Suppressor macrophage treated with lipopolysaccharide for 4 hours (primary cell): ENCODE results near the gene HES5.
"Not testable (repeated sequence)": the region's sequence is repeated elsewhere in the genome, so short reads cannot be mapped to it uniquely, and the experiment has no call there.

Experiments
- DNase-seq: peaks from one replicate; pipeline ENCODE4 v3.0.0-alpha.2; 2020

Gene HES5

GRCh38 chr1:2529784-2530512 is at the start of gene HES5:
Gene HES5 (minus strand): TSS chr1:2530263. CDS start chr1:2530164, 99 bp downstream.
- no peak for DNase-seq

GRCh38 chr1:2578758-2579118 is 48.7 kb upstream of the HES5 start:
- DNase-seq: no peak

DNA sequence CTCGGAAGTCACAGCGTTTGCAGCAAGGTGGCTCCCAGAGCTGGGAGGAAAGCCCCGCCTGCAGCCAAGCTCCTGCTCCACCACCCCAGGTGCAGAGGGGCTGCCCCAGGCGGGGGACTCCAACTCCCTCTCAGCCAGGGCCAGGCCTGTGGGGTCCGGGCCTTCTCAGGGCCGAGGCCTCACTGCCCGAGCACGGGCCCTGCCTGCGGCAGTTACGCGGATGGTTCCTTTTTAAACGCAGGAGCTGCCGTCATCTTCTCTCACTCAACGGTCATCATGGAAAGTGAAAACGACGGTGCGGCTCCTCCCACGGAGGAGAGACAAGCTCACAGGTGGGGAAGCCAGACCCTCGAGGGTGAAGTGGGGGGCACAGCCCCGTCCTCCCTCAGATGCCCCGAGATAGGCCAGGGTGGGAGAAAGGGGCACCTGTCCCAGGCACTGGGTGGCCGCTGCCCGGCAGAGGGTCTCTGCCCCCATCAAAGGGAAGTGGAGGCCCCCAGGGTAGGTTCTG is 47.6 kb upstream of the HES5 start:
- DNase-seq: peak; percentile 64

DNA sequence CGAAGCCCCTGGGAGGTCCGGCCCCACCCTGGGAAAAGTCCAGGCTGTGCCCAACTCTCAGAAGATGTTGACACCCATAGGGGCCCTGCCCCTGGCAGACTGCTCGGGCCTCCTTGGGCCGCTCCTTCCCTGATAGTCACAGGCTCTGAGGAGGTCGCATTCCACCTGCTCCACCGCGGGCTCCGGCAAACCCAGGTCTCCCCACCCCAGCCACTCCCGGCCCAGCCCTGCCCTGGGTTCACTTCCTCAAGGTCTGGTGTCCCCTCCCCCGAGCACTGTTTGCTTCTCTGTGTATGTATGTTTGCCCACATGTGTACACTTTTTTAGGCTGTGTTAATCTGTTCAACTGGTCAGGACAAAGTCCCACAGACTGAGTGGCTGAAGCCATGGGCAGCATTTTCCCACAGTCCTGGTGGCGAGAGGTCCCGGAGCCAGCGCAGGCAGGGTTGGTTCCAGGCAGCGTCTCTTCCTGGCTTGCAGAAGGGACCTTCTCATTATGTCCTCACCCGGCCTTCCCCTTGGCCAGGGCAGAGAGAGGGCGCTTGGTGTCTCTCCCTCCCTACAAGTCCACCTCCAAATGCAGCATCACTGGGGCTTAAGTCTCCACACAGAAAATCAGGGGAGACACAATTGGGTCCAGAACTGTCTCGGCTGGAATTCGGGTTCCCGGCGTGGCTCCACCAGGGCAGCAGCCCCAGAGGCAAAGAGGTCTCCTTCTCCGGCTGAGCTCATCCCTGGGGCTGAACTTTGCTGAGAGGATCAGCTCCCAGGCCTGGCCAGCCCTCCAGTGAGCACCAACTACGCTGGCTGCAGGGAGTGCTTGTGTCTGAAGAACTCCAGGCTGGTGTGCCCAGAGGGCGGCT is 46.0 kb upstream of the HES5 start:
- DNase-seq: peak; percentile 40

GRCh38 chr1:2574350-2574749 is 44.3 kb upstream of the HES5 start:
- no peak for DNase-seq

GRCh38 chr1:2573250-2573920 is 43.3 kb upstream of the HES5 start:
- peak; percentile 74 for DNase-seq

- DNase-seq: no peak
Measured at GRCh38 chr1:2571348-2571747, 41.3 kb upstream of the HES5 start.

GRCh38 chr1:2570332-2570731 is 40.3 kb upstream of the HES5 start:
- peak; percentile 31 for DNase-seq

GRCh38 chr1:2569703-2570102 is 39.6 kb upstream of the HES5 start:
- not testable (repeated sequence) for DNase-seq

GRCh38 chr1:2569060-2569459 is 39.0 kb upstream of the HES5 start:
- DNase-seq: no peak

DNA sequence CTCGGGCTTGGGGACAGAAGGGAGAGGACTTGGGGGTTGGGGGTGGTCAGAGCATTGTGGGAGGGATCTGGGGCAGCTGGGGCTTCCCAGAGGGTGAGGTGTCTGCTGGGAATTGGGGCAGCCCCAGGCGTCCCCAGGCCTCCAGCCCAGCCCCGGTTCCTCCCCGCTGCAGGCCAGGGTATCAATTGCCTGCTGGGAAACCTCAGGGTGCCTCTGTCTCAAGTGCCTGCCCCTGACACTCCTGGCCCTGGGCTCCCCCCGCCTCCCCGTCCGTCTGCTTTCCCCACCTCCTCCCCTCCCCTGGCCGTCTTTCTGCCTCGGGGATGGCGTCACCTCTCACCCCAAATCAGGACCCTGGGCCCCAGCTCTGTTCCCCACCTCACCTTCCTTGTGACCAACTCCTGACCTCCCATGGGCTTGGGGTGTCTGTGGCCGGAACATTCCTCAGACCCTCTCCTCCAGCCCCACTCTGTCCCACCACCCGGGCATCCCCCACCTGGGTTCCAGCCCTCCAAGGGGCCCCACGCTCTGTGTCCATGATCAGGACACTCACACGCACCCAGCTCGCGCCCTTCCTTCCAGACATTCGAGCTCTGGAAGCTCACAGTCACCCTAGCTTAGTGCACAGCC is 38.2 kb upstream of the HES5 start:
- not testable (repeated sequence) for DNase-seq

DNA sequence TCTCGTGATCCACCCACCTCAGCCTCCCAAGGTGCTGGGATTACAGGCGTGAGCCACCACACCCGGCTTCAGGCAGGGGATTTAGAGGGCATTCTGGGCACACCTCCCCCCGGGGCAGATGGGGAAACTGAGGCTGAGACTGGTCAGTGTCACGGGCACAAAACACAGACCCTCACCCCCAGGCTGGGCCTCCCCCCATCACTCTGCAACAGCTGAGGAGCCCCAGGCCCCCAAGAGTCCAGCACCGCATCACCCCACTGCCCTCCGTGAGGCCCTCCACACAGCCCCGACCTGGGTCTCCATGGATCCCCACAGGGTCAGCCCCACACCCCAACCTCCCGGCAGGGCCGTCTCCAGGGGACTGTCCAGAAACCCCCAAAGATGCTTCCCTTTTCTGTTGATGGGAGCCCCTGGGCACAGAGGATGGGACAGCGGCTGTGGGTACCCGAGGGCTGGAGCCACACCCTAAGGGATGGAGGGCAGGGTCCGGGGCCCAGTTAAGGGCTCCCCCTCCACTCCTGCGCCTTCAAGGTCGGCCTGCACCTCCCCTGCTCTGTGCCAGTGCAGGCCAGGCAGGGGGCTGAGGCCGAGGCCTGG is 37.1 kb upstream of the HES5 start:
- DNase-seq: no peak

DNA sequence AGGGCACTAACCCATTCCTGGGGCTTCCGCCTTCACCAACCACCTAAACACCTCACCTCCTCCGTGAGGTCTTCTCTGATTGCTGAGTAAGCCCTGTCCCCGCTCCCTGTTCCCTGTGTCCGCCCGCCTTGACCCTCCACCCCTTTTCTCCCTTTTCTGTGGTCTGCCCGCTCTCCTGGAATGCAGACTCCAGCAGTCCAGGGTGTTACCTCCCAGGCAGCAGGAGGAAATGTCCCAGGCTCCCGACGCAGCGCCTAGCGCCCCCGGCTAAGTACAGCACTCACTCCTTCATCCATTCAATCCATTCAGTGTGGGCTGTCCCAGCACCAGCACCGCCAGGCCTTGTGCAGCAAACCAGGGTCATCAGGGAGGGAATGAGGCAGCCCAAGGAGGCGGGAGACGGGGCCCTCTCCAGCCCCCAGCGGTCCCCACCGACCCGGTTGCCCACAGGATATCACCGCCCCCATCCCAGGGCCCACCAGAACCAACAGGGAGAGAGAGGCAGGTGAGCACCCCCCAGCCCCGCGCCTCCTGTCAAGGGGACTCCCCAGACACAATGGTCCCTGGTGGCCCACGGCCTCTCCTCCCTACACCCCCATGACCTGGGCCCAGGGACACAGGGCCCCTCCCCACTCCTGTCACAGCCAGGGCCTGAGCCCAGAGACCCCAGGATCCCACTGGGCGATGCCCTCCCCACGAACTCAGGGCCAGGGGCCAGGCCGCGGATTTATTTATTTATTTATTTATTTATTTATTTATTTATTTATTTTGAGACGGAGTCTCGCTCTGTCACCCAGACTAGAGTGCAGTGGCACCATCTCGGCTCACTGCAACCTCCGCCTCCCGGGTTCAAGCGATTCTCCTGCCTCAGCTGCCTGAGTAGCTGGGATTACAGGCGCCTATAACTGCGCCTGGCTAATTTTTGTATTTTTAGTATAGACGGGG is 36.3 kb upstream of the HES5 start:
- no peak for DNase-seq

GRCh38 chr1:2564815-2565374 is 34.8 kb upstream of the HES5 start:
- DNase-seq: no peak

DNA sequence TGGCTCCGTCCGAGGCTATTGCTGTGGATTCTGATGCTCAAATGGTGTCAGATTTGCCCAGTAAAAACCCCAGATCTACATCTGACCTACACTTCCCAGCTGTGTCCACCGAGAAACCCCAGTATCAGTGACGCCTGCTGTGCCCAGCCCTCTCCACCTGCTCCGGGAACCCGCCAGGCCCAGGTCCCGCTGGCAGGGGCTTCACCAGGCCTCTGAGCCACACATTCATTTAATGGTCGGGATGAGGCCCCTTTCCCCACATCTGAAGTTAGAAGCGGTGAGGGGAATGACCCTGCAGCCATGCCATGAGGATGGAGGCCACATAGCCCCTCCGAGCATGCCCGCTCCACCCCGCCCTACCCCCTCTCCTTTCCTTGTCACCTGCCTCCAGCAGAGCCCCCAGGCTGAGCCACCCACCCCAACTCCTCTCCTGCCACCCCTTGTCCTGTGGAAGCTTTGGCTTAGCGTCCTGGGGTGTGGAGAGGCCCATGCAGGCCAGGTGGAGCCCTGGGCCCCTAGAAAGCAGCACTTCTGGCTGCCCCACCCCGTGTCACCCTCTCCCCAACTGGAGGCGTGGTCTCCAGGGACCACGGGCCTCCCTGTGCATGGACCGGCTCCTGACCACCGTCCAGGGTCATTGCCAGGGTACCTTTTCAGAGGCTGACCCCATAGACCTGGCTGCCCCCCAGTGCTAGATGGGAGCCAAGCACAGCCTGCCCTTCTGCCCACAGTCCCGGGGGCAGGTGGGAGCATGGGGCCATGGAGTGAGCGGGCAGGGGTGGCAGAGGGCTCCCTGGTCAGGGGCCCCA is 34.1 kb upstream of the HES5 start:
- DNase-seq: no peak

DNA sequence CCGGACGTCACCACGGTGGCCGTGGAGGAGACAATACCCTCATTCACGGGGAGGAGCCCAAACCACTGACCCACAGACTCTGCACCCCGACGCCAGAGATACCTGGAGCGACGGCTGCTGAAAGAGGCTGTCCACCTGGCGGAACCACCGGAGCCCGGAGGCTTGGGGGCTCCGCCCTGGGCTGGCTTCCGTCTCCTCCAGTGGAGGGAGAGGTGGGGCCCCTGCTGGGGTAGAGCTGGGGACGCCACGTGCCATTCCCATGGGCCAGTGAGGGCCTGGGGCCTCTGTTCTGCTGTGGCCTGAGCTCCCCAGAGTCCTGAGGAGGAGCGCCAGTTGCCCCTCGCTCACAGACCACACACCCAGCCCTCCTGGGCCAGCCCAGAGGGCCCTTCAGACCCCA is 33.1 kb upstream of the HES5 start:
- no peak for DNase-seq

GRCh38 chr1:2561898-2562895 is 32.1 kb upstream of the HES5 start:
- DNase-seq: peak; percentile 35

DNA sequence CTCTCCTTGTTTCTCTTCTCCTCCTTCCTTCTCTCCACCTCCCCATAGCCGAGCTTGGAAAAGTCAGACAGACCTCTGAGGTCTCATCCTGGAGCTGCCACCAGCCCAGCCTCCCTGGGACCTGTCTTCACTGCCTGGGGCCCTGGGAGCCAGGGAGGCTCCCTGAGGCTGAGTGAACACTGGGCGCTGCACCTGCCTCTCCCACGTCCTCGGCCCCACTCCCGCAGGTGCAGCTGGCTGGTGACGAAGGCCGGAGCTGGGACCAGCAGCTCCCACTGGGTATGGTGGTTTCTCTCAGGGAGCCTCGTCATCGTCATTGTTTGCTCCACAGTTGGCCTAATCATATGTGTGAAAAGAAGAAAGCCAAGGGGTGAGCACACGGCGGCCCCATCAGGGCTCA is 31.4 kb upstream of the HES5 start:
- DNase-seq: no peak
